Fibroblast of mammary gland (primary cell): Measurements from ENCODE around the gene DIO3.

Experiments
- DNase-seq: peaks from one replicate; pipeline ENCODE4 v3.0.0-alpha.2; 2010; ENCODE audit warnings: low read depth
- H3K4me3 ChIP-seq: 2 replicates; pipeline ENCODE4 v1.5.1; 2011; ENCODE audit warnings: low read depth, mild to moderate bottlenecking, low read length, moderate library complexity; ENCODE audit not compliant: control insufficient read depth
- CTCF ChIP-seq: conservative IDR thresholded peaks from 2 replicates; pipeline ENCODE4 v1.5.1; 2011; ENCODE audit warnings: low read depth, low read length, inconsistent platforms; ENCODE audit not compliant: control insufficient read depth, insufficient read depth

Gene DIO3

GRCh38 chr14:101540481-101541462, 20.5 kb upstream of the DIO3 start:
- no peak overlapping the region for H3K4me3 ChIP-seq
- no peak for TF ChIP-seq CTCF
- no peak for DNase-seq

DNA sequence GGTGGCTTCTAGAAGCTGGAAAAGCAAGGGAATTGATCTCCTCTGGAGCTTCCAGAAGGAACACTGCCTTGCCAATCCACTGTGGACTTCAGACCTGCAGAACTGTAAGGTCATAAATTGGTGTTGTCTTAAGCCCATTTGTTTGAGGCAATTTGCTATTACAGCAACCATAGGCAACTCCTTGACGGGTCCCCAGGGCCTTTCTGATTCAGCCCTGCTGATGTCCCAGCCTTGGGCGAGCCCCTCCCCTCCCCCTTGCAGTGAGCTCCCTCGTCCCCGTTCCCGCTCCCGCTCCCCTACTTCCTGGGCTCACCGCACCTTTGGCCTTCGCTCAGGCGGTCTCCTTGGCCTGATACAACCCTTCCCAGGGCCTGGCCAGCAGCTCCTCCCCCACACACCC, 18.9 kb upstream of the DIO3 start:
- no peak for DNase-seq
- no peak overlapping the region for H3K4me3 ChIP-seq
- TF ChIP-seq CTCF: no peak

GRCh38 chr14:101543814-101544213, 17.5 kb upstream of the DIO3 start:
- no peak for DNase-seq
- no peak for TF ChIP-seq CTCF
- no peak overlapping the region for H3K4me3 ChIP-seq

DNA sequence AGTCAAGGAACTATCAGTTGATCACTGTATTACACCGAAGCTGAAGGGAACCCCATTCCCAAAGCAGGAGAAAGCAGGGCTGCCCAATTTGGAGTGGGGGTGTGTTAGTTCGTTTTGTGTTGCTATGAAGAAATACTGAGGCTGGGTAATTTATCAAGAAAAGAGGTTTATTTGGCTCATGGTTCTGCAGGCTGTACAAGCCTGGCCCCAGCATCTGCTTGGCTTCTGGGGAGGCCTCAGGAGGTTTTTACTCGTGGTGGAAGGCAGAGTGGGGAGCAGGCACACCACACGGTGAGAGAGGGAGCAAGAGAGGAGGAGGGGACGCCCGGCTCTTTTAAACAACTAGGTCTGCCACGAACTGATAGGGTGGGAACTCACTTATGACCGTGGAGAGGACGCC, 16.7 kb upstream of the DIO3 start:
- TF ChIP-seq CTCF: no peak
- H3K4me3 ChIP-seq: no peak overlapping the region

DNA sequence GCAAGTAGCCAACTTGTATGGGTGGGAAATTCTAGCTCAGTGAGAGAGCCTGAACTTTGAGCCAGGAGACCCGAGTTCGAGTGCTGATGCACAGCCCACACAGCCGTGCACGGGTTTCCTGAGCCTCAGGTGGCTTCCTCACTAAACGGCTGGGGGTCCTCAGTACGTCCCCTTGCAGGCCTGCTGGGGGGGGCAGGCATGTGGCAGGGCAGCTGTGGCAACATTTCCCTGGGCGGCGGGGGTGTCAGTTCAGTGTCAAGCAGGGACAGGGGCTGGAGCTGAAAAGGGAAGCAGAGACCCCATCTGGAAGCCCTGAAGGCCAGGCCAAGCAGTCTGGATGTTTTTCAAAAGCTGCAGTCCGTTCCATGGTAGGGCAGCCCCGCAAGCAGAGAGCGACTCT, 14.6 kb upstream of the DIO3 start:
- H3K4me3 ChIP-seq: no peak overlapping the region
- no peak for TF ChIP-seq CTCF
- no peak for DNase-seq

More for the DNA sequence above, 16.7 kb upstream of the DIO3 start:
- DNase-seq: no peak

DNA sequence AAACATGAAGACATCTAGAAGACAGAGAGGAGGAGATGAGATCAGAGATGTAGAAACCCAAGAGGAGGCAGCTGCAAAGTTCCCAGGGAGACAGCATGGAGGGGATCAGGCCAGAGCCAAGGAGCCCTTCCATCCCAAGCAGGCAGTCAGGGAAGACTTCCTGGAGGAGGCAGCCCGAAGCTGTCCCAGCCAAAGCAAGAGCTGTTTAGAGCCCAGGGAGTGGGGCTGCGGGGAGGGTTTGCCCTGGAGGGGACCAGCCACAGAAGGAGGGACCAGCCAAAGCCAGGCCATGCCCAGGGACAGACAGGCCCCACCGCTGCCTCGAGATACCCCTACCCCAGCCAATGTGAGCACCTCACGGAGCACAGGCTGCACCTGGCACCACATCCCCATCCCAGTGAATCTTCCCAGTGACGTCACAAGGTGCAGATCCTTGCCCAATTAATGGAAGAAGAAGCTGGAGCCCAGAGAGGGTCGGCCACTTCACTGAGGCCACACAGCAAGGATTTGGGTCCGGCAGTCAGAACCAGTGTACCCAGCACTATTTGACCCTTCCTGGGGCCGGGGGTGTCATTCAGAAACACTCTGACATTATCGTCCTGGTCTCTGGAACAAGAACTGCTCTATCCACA, 14.1 kb upstream of the DIO3 start:
- no peak overlapping the region for H3K4me3 ChIP-seq
- no peak for TF ChIP-seq CTCF
- no peak for DNase-seq
